Stimulated activated CD8-positive, alpha-beta memory T cell treated with anti-CD3 and anti-CD28 coated beads, Interleukin-15, amount 100 ng/mL, for 1 hour (primary cell): ENCODE measurements around the gene ADAT3.
"Not testable (repeated sequence)": the region's sequence is repeated elsewhere in the genome, so short reads cannot be mapped to it uniquely, and the experiment has no call there.

Source experiments
- DNase-seq: peaks from one replicate; pipeline ENCODE4 v3.0.0-alpha.2; 2020; ENCODE audit warnings: low read depth

The ADAT3 gene

GRCh38 chr19:1866693-1867348, 38.4 kb upstream of the ADAT3 start:
- no peak for DNase-seq

- no peak for DNase-seq
Observed at GRCh38 chr19:1867349-1867724, 37.9 kb upstream of the ADAT3 start.

DNA sequence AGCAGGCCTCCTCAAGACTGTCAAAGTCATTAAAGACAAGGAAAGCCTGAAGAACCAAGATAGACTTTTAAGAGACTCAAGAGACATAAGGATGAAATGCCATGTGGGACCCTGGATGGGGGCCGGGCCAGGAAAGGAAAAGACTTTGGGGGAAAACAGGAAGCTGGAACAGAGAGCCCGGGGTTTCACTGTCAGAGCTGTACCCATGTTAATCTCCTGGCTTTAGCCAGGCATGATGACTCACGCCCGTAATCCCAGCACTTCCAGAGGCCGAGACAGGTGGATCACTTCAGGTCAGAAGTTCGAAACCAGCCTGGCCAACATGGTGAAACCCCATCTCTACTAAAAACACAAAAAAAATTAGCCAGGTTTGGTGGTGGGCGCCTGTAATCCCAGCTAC, 36.2 kb upstream of the ADAT3 start:
- DNase-seq: no peak

DNA sequence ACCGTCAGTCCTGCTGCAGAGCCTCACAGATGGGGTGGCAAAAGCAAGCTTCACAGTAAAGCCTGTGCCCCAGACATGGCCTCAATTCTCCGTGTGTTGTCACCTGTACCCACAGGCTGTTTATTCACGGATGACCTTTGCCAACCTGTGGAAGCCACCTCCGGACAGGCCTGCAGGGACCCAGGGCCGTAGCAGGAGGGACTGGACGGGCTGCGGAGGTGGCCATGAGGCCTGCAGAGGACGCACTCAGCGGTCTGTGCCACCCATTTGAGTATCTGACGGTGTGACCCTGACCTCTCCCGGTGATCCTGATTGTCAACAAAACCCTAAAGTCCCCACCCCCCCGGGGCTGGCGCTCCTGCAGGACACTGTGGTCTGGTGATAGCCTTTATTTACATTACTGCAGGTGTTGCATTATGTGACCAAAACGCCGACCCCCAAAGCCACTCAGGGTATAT, 34.0 kb upstream of the ADAT3 start:
- no peak for DNase-seq

DNA sequence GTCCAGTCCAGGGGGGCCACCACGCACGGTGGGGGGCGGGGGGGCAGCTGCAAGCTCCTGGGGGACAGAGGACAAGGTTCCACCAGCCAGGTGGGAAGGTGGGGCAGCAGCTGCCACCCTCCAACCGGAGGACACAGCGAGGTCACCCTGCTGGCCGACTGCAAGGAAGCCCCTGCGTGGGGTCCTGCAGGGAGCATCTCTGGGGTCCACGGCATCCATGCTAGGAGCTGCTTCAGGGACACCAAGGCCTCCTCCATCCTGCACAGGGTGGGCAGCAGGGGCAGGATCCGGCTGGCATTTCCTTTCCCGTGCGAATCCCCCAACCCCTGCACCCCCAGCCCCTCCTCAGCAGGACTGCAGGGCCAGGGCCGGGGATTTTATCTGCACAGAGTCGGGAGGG, 33.6 kb upstream of the ADAT3 start:
- DNase-seq: no peak

DNA sequence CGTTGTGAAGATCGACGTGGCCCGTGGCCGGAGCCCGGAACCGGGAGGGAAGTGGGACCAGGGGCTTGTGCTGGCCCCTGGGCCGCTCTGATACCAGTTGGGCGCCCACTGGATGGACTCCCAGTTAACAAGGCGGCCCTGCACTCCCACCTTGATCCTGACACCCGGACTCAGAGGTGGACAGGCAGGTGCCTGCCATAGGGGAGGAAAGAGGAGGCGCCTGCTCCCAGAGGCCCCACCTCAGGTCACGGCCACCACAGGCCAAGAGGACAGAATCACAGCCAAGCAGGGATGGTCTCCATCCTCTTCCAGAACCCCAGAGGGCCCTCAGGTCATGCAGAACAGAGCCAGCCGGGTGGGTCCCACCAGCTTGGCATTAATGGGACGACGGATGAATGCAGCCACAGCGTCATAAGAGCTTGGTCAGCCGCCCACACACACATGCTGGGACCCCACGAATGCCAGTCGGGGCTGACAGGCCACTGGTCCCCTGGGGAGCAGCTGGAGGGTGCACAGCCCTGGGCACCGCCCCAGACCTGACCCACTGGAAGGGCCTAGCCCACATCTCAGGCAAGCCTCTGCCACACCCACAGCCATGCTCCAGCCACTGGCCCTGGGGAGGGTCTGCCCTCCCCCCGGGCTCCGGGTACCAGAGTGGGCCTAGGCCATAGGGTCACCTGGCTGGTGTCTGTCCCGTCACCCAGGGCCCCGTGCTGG, 32.2 kb upstream of the ADAT3 start:
- DNase-seq: no peak

DNA sequence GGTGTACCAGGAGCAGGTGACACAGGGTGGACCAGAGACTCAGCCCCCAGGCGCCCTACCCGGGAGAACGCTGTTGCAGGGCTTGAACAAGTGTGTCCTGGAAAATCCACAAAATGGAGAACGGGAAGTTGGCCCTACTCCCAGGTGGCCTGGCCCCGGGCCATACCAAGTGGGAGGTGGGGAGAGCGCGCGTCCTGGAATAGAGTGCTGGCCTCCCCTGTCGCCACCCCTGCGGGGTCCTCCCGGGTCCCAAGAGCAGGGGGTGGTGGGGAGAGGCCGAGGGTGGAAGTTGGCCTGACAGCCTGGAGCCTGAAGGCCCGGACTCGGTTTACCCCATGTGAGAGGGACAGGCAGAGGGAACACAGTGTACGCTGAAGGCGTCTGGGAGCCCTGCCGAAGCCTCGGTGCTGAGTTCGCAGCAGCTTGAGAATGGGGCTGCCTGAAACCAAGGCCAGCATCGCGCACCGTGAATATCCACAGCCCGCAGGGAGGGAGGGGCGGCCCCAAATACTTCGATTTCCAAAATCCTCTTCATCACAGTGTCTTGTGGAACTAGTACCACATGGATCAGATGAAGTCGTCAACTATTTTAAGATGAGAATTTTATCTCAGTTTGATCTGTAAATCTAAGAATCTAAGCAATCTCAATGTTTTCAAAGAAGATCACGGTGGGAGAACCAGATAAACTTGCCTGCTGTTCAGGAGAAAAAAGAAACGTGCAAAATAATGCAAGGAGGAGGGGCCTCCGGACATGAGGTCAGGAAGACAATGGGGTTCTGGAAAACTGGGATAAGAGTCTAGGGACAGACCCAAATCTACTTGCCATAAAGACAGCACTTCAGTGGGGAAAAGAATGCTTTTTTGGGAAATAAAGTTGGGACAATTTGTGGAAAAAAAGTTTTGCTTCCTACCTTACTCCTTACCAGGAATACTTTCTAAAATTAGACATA, 31.4 kb upstream of the ADAT3 start:
- DNase-seq: no peak

GRCh38 chr19:1874554-1875185, 30.5 kb upstream of the ADAT3 start:
- DNase-seq: no peak

DNA sequence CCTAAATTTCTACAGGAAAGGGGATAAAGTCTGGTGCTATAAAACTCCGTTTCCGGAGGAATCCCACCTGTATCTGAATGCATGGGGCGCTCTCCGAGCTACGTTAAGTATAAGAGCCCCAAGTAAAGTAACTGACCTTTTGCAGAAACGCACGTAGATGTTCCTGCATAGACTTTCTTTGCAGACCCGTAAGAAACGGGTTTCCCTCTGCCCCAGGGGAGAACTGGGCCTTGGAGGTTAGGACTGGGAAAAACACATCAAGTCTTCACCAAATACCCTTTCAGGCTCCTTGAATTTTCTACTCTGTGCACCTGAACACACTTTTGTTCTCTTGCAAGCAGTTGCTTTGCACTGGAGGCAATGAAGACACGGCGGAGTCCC, 29.9 kb upstream of the ADAT3 start:
- DNase-seq: not testable (repeated sequence)

GRCh38 chr19:1875646-1876495, 29.3 kb upstream of the ADAT3 start:
- DNase-seq: peak; percentile 61

DNA sequence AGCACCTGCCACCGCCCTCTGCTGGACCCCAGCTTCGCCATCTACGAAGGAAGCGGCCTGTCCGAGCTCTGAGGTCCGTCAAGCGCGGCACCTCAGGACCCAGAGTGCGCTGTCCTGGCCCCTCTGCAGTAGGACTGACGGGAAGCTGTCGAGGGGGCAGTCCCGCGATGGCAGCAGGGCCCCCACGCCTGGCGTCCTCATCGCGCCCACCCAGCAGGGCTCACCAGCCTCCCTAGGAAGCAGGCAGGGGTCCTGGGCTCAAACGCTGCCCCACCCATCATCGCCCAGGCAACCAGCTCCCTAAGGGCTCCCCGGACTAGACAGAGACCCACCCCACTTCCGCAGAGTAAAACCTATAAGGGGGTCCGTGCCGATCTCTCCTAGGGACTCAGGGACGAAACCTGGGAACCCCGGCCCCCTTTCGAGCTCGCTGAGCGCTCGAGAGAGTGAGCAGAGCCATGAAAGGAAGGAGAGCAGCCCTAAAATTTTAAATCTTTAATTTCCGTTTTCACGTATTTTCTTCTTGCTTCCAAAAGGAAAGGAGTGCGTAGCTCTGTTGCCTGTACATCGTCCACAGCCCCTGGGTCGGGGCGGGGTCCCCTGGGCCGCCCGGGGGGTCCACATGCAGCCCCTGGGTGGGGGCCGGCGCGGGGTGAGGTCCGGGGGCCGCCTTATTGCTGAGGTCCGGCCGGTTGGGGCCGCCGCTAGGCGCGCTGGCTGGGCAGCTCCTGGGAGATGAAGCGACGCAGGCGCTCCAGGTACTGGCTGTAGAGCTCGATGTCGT, 28.5 kb upstream of the ADAT3 start:
- not testable (repeated sequence) for DNase-seq

- not testable (repeated sequence) for DNase-seq
Observed at GRCh38 chr19:1877280-1877660, 27.9 kb upstream of the ADAT3 start.

DNA sequence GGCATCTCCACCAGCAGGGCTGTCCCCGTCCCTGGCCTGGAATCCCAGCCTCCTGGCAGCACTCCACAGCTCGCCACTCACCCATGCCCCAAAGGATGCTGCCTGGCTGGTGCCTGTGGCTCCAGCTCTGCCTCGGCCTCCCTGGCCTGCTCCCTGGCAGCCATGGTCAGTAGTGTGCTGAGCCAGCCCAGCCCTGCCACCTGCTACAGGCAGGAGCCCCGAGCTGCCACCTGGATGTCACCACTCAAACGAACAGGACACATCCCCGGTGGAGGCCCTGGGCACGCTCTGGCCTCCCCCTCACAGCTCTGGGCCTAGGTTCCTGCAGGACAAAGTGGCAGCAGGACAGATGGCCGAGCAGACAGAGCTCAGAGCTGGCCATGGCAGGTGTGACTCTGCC, 26.6 kb upstream of the ADAT3 start:
- not testable (repeated sequence) for DNase-seq

- not testable (repeated sequence) for DNase-seq
Observed at GRCh38 chr19:1879982-1880381, 25.2 kb upstream of the ADAT3 start.

DNA sequence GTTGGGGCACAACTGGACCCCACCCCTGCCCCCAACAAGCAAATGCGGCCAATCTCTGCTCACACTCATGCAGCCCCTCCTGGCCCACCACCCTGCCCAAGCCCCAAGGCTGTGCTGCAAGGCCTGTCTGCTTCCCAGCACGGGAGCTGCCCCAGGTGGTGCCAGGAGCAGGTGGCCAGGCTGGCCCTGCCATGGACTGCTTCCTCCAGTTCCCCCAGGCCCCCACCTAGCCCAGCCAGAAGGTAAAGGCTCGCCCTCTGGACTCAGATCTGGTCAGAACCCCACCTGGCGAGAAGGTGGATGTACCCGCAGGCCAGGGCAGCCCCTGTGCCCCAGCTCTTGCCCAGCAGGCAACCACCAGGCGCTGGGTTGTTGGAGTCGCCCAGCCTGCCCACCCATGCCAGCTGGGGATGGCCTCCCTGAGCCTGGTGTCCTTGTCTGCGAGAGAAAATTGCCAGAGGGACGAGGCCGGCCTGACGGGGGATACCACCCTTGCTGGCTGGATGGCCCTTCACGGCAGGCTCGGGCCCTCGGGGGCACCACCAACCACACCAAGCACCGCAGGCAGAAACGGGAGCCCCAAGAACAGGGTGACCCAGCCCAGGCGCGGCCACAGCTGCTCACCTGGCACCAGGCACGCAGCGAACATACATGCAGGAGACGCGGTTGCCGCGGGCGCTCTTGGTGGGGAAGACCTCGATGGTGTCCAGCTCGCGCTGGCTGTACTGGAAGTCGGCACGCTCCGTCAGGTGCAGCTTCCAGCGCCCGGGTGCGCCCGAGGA, 24.4 kb upstream of the ADAT3 start:
- DNase-seq: no peak

GRCh38 chr19:1881393-1882088, 23.7 kb upstream of the ADAT3 start:
- not testable (repeated sequence) for DNase-seq

DNA sequence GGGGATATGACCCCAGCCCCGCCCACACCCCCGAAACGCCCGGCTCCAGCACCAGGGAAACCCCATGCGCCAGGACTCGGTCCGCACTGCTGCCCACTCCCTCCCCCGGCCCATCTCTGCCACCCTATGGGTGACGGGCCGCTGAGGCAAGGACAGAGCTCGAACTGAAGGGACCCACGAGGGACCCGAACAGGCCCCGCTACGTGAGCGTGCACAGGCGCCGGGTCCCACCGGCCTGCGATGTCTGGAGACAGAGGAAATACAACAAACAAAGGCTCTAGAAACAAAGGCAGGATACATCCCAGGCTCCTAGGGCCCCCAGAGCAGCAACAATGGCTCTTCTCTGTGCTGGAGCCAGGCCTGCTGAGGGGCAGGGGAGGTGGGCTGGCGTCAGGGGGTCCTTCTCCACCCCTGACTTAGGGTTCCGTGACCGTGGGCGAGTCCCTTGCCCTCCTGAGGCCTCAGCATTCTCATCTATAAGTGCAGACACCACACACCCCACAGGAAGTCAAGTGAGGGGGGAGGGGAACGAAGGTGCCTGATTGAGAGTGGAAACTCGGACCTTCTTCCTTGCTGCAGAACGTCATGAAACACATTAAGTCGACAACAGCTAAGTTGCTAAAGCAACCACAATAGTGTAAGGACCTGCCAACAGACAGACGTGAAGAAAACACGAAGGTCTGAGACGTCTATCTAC, 23.0 kb upstream of the ADAT3 start:
- peak; percentile 46 for DNase-seq
